D341Med (cell line): ENCODE results near the gene TTC13.
A peak's percentile ranks its signal among the peaks of the same experiment; 100 is the strongest.

Experiments
- DNase-seq: peaks from one replicate; pipeline ENCODE4 v3.0.0; 2012; ENCODE audit warnings: low spot score

The TTC13 gene

DNA sequence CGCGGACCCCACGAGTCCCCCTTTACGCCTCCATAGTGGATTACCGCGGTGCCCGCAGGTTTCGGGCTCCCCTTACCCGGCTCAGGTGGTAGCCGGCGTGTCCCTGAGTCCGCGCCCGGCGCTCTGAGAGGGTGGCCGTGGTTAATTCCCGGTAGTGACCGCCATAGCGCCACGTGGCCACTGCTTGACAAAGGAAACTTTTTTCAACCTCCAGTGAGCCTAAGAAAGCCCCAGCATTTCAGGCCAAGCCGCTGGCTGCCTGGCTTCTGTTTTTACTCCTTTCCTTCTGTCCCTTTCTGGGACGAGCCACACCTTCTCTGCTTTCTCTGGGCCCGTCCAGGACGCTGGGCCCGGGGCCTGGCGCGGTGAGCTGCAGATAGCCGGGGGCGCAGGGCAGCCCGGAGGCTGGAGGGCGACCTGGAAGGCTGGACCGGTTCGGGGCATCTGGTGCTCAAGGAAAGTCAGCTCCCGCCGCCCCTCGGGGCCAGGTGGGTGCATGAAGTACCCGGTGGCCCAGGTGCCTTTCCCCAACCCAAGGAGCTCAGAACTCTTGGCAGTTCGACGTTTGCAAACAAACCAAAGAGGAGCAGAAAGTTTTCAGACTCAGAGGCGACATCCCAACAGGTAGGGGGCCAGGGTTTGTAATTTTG, 109.8 kb downstream of the TTC13 start:
- no peak for DNase-seq

DNA sequence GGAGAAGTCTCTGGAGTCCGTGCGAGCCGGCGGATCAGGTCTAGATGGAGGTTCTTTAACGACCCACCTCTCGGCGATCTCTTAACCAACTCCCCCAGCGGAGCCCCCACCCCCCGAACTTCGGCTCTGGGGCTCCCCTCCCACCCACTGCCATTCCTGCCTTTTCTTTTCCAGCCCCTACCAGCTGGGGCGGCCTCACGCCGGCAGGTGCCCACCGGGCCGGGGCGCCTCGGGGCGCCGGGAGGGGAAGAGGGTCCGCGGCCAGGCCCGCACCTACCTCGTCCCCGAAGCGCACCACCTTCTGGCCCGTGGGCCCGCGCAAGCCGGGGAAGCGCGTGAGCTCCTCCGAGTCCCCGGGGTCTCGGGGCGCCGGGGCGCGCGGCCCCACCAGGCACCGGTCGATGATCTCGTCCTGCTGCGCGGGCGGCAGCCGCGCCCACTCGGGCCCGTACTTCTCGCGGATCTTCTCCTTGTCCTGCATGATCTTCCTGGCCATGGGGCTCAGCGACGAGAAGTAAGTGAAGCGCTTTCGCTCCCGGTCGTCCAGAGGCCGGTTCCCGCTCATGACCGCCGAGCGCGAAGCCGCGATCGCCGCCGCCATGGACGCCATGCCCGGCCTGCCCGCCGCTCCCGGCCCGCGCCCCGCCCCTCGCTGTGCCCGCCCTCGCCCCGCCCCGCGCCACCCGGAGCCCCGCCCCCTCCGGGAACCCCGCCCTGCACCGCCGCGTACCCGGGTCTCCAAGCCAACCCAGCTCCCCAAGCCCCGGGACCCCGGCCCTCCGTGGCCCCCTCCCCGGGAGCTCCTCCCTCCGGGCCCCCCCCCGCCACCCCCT, 110.5 kb downstream of the TTC13 start, which contains the start of gene C1orf198:
C1orf198 (minus strand) TSS at position 619 of the 833 bp plus-strand sequence; CDS start at position 610, 9 bp downstream.
- peak; percentile 99 for DNase-seq

DNA sequence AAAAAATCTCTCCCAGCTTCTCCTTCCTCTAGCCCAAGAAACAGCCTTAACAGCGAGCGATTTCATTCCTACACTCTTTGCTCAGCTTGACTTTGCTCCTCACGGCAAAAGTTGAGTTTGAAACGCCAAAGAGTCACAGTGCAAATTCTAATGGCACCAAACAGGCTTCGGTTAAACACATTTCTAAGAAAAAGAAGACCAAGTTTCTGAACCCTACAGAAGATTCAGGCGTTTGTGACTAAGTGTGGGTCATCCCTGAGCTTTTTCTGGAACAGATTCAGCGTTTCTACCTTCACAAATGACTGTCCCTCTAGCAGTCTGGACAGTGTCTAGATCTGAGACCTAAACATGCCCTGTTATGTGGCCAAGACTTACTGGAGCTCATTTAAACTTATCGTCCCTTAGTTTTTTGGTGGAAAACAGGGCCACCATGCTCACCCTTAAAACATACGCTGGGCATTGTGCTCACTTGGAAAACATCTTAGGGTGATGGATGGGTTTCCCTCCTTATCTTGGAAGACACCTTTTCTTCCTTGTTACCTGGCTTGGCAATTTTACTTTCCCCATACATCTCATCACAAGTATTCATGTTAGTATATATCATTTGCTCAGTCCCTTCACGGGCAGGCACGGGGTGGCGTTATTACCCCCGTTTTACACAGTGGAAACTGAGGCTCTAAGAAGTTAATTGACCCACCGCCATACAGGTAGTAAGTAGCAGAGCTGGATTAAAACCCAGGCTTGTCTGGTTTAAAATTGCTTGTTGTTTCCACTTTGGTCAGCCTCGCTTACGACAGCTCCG, 111.4 kb downstream of the TTC13 start:
- no peak for DNase-seq

DNA sequence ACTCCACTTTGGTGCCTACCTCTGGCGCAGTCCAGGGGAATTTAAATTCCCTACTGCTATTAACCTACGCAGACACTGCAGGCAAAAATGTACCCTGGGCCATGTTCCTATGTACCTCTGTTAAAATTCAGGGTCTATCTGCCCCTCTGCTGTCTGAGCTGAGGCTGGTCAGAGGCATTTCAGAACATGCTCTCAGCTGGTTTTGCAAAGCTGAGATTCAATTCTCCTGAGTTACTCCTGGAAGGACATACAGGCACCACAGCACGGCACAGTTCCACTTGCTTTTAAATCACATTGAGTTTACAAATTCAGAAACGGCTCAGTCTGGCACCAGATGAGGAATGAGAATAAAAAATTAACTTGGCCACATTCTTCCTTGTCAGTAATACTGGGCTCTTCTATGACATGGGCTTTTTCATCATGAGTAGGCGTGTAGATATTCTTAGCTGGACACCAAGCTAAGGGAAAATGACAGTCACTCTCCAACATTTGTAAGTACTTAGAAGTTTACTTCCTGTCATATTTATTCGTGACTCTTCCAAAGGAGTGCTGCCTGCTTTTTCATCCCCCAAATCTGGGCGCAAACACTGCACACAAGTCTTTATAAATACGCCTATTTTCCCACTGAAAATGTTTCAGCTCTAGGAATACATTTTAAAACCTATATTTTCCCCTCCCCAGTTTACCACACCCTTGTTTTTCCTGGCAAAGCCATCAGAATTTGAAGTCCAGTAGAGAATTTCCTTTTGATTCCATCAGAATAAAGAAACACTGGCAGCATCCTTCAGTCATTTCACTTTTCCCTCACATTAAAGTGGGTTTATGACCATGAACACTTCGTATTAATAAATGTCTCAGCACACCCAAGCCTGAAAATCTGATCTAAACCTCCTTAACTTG, 112.2 kb downstream of the TTC13 start:
- DNase-seq, result no peak

DNA sequence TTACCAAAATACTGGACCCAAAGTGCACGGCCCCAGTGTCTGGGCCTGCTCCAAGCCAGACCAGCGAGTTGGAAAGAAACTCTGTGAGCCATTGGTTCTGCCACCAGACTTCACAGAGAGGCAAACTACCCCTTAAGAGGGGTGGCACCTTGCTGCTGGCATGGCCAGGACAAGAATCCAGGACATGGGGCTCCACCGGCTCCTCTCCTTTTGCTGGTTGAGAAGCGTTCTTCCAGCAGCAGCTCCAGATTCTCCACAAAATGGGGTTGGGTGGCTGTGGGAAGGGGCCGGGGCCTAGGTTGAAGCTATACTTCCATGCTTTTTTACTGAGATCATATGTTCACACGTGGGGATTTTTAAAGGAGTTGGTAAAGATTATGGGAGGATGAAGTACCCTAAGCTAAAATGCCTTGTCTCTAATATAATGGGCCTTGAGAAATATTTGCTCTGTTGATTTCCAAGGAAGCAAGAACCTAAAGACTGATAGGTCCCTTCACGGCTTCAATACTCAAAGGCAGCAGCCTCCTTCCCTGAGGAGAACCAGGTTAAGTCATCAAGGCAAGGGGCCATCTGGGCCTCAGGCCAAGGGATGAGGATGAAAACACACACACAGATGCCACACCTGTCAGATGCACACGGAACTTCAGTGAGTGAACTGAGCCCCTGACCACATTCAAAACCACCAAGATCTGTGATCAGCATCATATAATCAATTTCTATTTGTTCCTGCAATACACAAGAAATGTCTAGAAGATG, 113.4 kb downstream of the TTC13 start:
- no peak for DNase-seq

DNA sequence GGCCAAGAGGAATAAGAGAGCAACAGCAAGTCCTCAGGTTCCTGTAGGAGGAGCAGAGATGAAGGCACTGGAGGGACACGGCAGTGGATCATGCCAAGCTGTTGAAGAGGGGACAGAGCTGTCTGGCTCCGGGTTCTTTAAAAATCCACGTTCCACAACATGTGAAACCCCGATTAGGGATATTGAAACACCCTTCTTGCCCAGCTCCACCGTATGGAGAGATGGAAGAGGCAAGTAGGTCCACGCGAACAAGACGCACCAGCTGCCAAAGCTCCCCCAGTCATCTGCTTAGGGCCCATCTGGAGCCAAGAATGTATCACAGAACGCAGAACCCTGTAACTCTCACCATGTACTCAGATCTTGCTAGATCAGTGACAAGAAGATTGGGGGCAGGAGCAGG, 114.2 kb downstream of the TTC13 start:
- DNase-seq, result no peak

DNA sequence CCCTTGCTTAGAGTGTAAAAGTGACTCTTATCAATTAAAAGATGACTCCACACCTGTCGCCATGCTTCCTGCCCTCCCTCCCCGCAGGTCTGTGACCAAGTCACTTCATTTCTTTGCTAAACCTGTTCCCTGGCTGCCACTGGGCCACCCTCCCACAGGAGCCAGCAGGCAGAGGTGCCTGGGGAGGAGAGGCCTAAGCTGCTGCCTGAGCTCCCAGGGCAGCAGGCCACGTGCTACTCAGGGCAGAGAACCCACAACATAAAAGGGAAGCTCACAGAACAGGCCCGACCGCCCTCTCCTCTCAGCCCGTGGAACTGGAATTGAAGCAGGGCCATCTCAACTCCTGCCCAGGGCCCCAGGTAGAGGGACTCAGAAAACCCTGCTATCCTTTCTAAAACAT, 115.2 kb downstream of the TTC13 start:
- DNase-seq, result no peak

DNA sequence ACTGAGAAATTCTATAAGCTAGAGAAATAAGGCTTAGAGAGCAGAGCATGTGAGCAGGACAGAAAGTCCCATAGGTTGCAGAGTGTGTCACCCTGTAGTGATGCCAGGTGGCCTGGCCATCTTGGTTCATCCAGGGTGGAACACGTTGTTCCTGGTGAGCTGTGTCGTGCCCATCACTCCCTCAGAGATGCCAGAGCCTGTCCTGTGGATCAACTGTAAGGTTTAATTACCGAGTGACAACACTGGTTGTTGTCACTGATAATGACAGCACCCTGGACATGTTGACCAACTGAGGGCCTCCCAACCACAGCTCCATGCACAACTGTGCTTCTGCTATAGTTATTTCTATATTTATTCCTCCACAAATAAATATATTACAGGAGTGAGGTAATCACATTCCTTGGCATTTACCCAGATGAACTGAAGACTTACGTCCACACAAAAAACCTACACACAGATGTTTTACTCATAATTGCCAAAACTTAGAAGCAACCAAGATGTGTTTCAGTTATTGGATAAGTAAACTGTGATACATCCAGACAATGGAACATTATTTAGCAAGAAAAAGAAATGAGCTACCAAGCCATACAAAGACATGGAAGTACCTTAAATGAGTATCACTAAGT, 116.6 kb downstream of the TTC13 start:
- DNase-seq, result no peak

DNA sequence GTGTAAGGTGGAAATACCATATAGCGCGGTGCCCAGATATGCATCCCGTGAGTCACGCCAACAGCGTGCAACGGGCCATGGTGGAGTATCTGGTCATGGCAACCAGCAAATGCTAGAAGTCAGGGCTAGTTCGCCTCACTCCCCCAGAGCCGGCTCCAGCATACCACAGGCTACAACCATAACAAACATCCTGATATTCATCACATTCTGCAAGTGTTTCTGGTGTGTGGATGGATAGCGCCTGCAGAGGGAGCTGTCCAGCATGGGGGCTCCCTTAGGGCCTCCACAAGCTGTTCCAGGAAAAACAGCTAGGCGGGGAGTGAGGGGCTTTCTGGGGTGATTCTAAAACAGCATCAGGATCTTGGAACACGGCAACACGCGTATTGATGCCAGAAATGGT, 117.2 kb downstream of the TTC13 start:
- DNase-seq, result no peak

DNA sequence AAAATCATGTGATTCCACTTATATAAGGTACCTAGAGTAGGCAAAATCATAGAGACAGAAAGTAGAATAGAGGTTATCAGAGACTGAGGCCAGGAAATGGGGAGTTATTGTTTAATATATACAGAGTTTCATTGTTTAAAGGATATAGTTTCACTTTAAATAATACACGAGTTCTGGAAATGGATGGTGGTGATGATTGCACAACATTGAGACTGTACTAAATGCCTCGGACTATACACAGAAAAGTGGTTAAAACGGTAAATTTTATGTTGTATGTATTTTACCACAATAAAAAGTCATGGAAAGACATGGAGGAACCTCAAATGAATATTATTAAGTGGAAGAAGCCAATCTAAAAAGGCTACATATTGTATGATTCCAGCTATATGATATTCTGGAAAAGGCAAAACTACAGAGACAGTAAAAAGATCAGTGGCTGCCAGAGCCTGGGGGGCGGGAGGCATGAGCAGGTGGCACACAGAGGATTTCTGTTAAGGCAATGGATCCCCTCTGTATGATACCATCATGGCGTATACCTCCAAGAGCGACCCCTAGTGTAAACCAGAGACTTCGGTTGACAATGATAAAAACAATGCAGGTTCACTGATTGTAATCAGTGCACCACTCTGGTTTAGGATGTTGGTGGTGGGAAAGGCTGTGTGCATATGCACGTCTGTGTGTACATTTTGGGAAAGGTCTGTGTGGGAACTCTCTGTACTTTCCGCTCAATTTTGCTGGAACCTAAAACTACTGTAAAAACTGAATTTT, 117.9 kb downstream of the TTC13 start:
- DNase-seq, result no peak

DNA sequence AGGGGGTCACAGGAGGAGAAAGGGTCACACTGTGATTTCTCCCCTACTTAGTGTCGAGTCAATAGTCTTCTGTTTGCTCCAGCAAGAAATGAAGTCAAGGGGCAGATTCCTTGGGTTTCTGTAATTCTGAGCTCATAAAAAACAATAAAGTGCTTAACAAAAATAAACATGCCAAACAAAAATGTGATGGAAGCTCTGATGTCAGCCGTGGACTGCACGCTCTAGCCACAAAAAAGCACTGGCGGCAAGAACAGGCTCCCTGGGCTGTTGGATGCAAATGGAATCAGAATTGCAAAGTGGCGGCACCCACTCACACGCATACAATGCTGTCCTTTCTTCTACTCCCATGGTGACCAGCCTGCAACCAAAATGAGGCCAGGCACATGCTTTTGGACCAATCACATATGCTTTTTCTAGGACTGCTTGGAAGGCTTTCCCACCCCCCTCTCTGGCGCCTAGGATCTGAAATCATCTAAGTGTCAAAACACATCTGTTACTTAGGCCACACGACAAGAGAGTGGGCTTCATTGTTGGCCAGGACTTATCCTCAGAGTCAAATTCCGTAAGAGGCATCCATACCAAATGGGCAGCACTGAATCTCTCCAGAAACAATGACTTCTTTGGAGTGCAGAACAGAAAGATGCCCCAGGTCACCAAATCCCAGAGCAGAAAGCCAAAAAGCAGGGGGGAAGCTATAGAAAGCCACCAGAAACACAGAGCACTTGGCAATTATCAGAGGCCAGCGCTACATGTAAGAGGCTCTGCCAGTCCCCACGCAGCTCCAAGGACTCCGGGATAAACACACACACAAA, 119.5 kb downstream of the TTC13 start:
- DNase-seq, result no peak

DNA sequence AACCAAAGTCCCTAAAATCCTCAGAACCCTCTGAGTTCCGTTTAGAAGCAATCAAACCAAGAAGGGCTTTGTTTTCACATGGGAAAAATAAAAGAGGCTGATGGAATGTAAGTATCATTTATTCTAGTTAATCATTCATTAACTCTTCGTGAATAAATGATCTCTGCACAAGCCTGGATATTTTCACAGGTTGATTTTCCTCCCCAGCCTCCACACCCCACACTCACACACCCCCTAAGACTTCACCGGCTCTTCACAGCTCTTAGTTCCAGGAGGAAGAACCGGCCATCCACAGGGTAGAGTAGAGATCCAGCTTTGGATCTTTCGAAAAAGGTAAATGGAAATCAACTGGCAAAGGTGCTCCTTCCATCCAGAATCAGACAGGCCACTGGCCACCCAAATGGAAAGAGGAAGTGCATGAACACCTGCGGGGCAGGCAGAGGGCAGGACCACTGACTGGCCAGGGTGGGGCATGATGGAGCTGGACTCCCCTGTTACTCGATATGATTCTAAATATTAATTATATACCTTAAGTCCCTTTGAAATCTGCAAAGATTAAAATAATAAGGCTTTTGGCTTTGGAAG, 120.3 kb downstream of the TTC13 start:
- no peak for DNase-seq

DNA sequence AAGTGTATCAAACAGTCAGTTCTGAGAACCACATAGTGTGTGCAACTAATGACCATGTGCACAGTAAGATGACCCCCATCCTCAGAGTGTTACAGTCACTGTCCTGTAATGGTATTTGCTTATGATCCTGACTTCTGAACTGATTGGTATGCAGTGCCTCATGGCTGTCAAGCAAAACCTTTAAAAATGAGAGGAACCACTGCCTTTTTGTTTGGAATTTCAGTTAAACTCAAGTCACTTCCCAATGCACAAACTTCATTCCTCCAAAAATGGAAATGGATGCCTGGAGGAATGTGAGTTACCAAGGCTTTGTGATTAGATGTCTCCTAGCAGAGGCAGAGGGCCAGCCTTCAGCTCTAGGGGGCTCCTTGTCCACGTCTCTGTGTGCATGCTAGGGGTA, 120.8 kb downstream of the TTC13 start:
- no peak for DNase-seq

DNA sequence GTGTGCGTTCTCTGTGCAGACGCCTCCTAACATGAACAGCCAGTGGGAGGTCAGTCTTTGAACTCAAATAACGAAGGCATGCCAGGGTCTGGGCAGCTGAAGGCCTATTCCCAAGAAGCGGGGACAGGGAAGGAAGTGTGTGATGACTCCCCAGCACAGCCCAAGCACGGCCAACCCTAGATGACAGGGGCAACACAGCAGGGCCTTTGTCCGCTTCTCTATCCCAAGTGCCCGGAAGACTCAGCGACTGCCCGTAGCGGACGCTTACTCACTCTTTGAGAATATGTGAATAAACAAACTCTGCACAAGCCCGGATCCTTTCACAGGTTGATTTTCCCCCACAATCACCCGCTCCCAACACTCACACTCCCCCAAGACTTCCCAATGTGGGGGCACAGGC, 121.6 kb downstream of the TTC13 start:
- DNase-seq, result no peak
